ENCODE results near the gene KRTAP9-3.
"Not testable (repeated sequence)": the region's sequence is repeated elsewhere in the genome, so short reads cannot be mapped to it uniquely, and the experiment has no call there.

KRTAP9-3 gene

GRCh38 chr17:41232399-41233105 is at the start of gene KRTAP9-3:
TSS of gene KRTAP9-3 (plus strand) at chr17:41232449. CDS start at chr17:41232502, 53 bp downstream.
- not testable (repeated sequence) for DNase-seq

GRCh38 chr17:41184480-41184961 is 47.7 kb upstream of the KRTAP9-3 start, which contains the start of gene KRTAP4-1:
TSS of gene KRTAP4-1 (minus strand) at chr17:41184911. CDS start at chr17:41184854, 57 bp downstream.
- DNase-seq = no peak

- DNase-seq = no peak
Measured at GRCh38 chr17:41185001-41185400, 47.2 kb upstream of the KRTAP9-3 start.

- DNase-seq = no peak
Measured at GRCh38 chr17:41186872-41187271, 45.4 kb upstream of the KRTAP9-3 start.

- not testable (repeated sequence) for DNase-seq
Measured at GRCh38 chr17:41189837-41190318, 42.4 kb upstream of the KRTAP9-3 start, which contains the start of gene KRTAP9-1. TSS of gene KRTAP9-1 (plus strand) at chr17:41189887. CDS start at chr17:41189887, 0 bp downstream.

GRCh38 chr17:41190328-41190727 is 41.9 kb upstream of the KRTAP9-3 start:
- no peak for DNase-seq

GRCh38 chr17:41196068-41196467 is 36.2 kb upstream of the KRTAP9-3 start:
- no peak for DNase-seq

- DNase-seq = no peak
Measured at GRCh38 chr17:41199421-41200078, 32.7 kb upstream of the KRTAP9-3 start.

- DNase-seq = no peak
Measured at GRCh38 chr17:41211845-41212466, 20.3 kb upstream of the KRTAP9-3 start.

GRCh38 chr17:41212524-41213169 is 19.6 kb upstream of the KRTAP9-3 start:
- no peak for DNase-seq

- no peak for DNase-seq
Measured at GRCh38 chr17:41215681-41216080, 16.6 kb upstream of the KRTAP9-3 start.

- DNase-seq = no peak
Measured at GRCh38 chr17:41223821-41224220, 8.4 kb upstream of the KRTAP9-3 start.

GRCh38 chr17:41226051-41226450 is 6.2 kb upstream of the KRTAP9-3 start:
- no peak for DNase-seq

GRCh38 chr17:41226598-41227095 is 5.6 kb upstream of the KRTAP9-3 start, which contains the start of gene KRTAP9-2:
TSS of gene KRTAP9-2 (plus strand) at chr17:41226648. CDS start at chr17:41226655, 7 bp downstream.
- not testable (repeated sequence) for DNase-seq

- no peak for DNase-seq
Measured at GRCh38 chr17:41230094-41230493, 2.2 kb upstream of the KRTAP9-3 start.

- DNase-seq = no peak
Measured at GRCh38 chr17:41231731-41232130, 518 bp upstream of the KRTAP9-3 start.

- DNase-seq = not testable (repeated sequence)
Measured at GRCh38 chr17:41237116-41237515, 4.9 kb downstream of the KRTAP9-3 start.

GRCh38 chr17:41237949-41238437 is 5.7 kb downstream of the KRTAP9-3 start, which contains the start of gene KRTAP9-8:
TSS of gene KRTAP9-8 (plus strand) at chr17:41237999. CDS start at chr17:41238052, 53 bp downstream.
- not testable (repeated sequence) for DNase-seq

- DNase-seq = not testable (repeated sequence)
Measured at GRCh38 chr17:41246995-41247787, 14.9 kb downstream of the KRTAP9-3 start.

- DNase-seq = not testable (repeated sequence)
Measured at GRCh38 chr17:41249637-41250240, 17.5 kb downstream of the KRTAP9-3 start, which contains the start of gene KRTAP9-4. TSS of gene KRTAP9-4 (plus strand) at chr17:41249687. CDS start at chr17:41249721, 34 bp downstream.

- DNase-seq = no peak
Measured at GRCh38 chr17:41251261-41251660, 19.0 kb downstream of the KRTAP9-3 start.

All from hematopoietic multipotent progenitor cell treated with erythropoietin and hydrocortisone succinate and interleukin-3 and kit ligand, for 6 days (in vitro differentiated cells).